Right lobe of liver (tissue), 6 donors: ENCODE measurements around the gene TNS3. TPM values are rescaled to one million over a fixed set of nuclear protein-coding genes. Genes with fewer than 3 reads are reported as not detected.

ENCODE experiments used
- ATAC-seq, 4 donors: fragments of 200-7000 bp; cut with Tn5 transposase; one replicate each; pipeline ENCODE4 v1.9.1; 2020; ENCODE audit warnings: mild to moderate bottlenecking in 4 of 4, moderate library complexity in 4 of 4
- DNase-seq, 3 donors: peaks; one replicate each; pipeline ENCODE4 v3.0.0-alpha.2; 2020
- H3K27ac ChIP-seq, 3 donors: fragments of 200-600 bp; one replicate each; pipeline ENCODE4 v1.8.0; 2022
- H3K27me3 ChIP-seq, 2 donors: fragments of 200-600 bp; one replicate each; pipeline ENCODE4 v1.8.0; 2022
- H3K36me3 ChIP-seq, 4 donors: fragments of 200-600 bp; sonication (generic) in 1 of 4; one replicate each; pipeline versions ENCODE4 v1.5.1 to v1.8.0; 2017 to 2022; ENCODE audit warnings: control low read depth in 1 of 4
- H3K4me1 ChIP-seq, 4 donors: fragments of 200-600 bp; sonication (generic) in 1 of 4; one replicate each; pipeline versions ENCODE4 v1.5.1 to v1.8.0; 2017 to 2022; ENCODE audit warnings: control low read depth in 1 of 4
- H3K4me3 ChIP-seq, 3 donors: fragments of 200-600 bp; one replicate each; pipeline ENCODE4 v1.8.0; 2022
- H3K9me3 ChIP-seq, 4 donors: fragments of 200-600 bp; sonication (generic) in 1 of 4; one replicate each; pipeline versions ENCODE4 v1.5.1 to v1.8.0; 2017 to 2022; ENCODE audit warnings: control low read depth in 1 of 4
- CTCF ChIP-seq, 4 donors: fragments of 200-600 bp in 3 of 4; fragments of 450-650 bp in 1 of 4; IDR thresholded peaks; one replicate each; pipeline versions ENCODE4 v1.5.1 to v1.8.0; 2016 to 2022; ENCODE audit warnings: antibody characterized with exemption in 4 of 4, mild to moderate bottlenecking in 2 of 4
- POLR2A ChIP-seq: fragments of 450-650 bp; IDR thresholded peaks from one replicate; pipeline ENCODE4 v1.6.1; 2017; ENCODE audit warnings: antibody characterized with exemption, mild to moderate bottlenecking
- WGBS: methylation state at CpG from one replicate; pipeline ENCODE4 v1.1.6; 2018; ENCODE audit warnings: low coverage, low lambda C conversion rate; ENCODE audit not compliant: insufficient coverage; ENCODE audit errors: missing lambda C conversion rate; 5-methylcytosine and 5-hydroxymethylcytosine counted together
- intact Hi-C, 2 donors: fragments of 100-400 bp; cut with DNase I; formaldehyde crosslinking; loops; one replicate each; pipeline versions ENCODE4 v1.11.2 to v1.14.1; 2022
- total RNA-seq, 6 experiments: library from RNA; depleted of rRNA in 2 of 6; stranded (reverse); fragments of >200 nt in 2 of 6; fragmentation: NEBNext Ultra II Directional in 3 of 6; extraction: Animal tissue kit (Norgen Biotek cat#: 25700) in 3 of 6; gene quantifications; one replicate each; pipeline versions ENCODE4 v1.1.0 to v1.2.4, GENCODE V29; 2016 to 2023
- donor health status: DM: no; HTN: yes; CAD: no.
- donor health status: DM: no; HTN: no; CAD: no.
- donor health status: DM: no; HTN: no; CAD: no.
- donor health status: DM: no; HTN: yes; CAD: no.
- donor health status: DM: no; HTN: yes; CAD: no.

TNS3 gene
- total RNA-seq, 6 experiments from 2014 or later: 51.2 to 95.0 (median 58.4) TPM

- DNase-seq (no peak), ATAC-seq (no peak)
- TF ChIP-seq POLR2A (no peak), CTCF (IDR thresholded peaks at IDR 0.05) (no peak)
- WGBS: 44% methylated on average over 10 of the region's 10 CpGs
- Histone ChIP-seq H3K9me3 (no peaks in the 10 kb centered on the region), H3K36me3 (no peaks in the 10 kb centered on the region), H3K27me3 (no peaks in the 10 kb centered on the region), H3K4me3 (no peak overlapping the region), H3K4me1 (peaks cover 0 to 63% (median 29%) of the 10 kb centered on the region in 4 donors), H3K27ac (peak overlapping the region in 2 of 3 donors; percentile 55 to 57)
- intact Hi-C loops: no loop called here
Measured at GRCh38 chr7:47534322-47535034, 47.4 kb downstream of the TNS3 start.

- H3K9me3 ChIP-seq: no peaks in the 10 kb centered on the region
- H3K27ac ChIP-seq: no peak overlapping the region
- intact Hi-C loops: no loop called here
- peaks cover 0 to 6% (median 3%) of the 10 kb centered on the region in 4 donors for H3K36me3 ChIP-seq
- no peaks in the 10 kb centered on the region for H3K27me3 ChIP-seq
- ATAC-seq (no peak), DNase-seq (no peak)
- peaks cover 0 to 51% (median 19%) of the 10 kb centered on the region in 4 donors for H3K4me1 ChIP-seq
- no peak overlapping the region for H3K4me3 ChIP-seq
- TF ChIP-seq POLR2A (no peak), CTCF (IDR thresholded peaks at IDR 0.05) (no peak)
- WGBS: 89% methylated on average over 6 of the region's 17 CpGs
Measured at GRCh38 chr7:47531584-47532492, 50.1 kb downstream of the TNS3 start.

- H3K27ac ChIP-seq: peak overlapping the region in 2 of 3 donors; percentile 29 to 43
- TF ChIP-seq POLR2A: no peak
- TF ChIP-seq CTCF (IDR thresholded peaks at IDR 0.05): no peak
- H3K9me3 ChIP-seq: no peaks in the 10 kb centered on the region
- 54% methylated on average over 6 of the region's 6 CpGs for WGBS
- intact Hi-C loops: no loop called here
- ATAC-seq (peak; percentile 15 to 60 (median 29)), DNase-seq (no peak)
- H3K4me3 ChIP-seq: no peak overlapping the region
- H3K36me3 ChIP-seq: peaks cover 0 to 8% (median 5%) of the 10 kb centered on the region in 4 donors
- peaks cover 0 to 42% (median 13%) of the 10 kb centered on the region in 4 donors for H3K4me1 ChIP-seq
- H3K27me3 ChIP-seq: no peaks in the 10 kb centered on the region
Measured at GRCh38 chr7:47529826-47530555, 51.9 kb downstream of the TNS3 start.

- H3K27me3 ChIP-seq: no peaks in the 10 kb centered on the region
- H3K4me1 ChIP-seq: peaks cover 0 to 36% (median 10%) of the 10 kb centered on the region in 4 donors
- peaks cover 0 to 10% (median 6%) of the 10 kb centered on the region in 4 donors for H3K36me3 ChIP-seq
- no peak overlapping the region for H3K4me3 ChIP-seq
- no peak for TF ChIP-seq POLR2A
- TF ChIP-seq CTCF (IDR thresholded peaks at IDR 0.05): no peak
- intact Hi-C loops: no loop called here
- WGBS: 100% methylated on average over 1 of the region's 1 CpG
- no peak for ATAC-seq
- DNase-seq: no peak
- no peaks in the 10 kb centered on the region for H3K9me3 ChIP-seq
- peak overlapping the region in 1 of 3 donors; percentile 20 for H3K27ac ChIP-seq
Measured at GRCh38 chr7:47529405-47529804, 52.5 kb downstream of the TNS3 start.
